HG03521 (cell line): ENCODE measurements around the gene BMPR2.
"Not testable (repeated sequence)": the region's sequence is repeated elsewhere in the genome, so short reads cannot be mapped to it uniquely, and the experiment has no call there.

Experiments used
- ATAC-seq: cut with Tn5 transposase; IDR thresholded peaks from one replicate; pipeline ENCODE4 v1.9.1; 2021; ENCODE audit warnings: mild to moderate bottlenecking, moderate library complexity; ENCODE audit not compliant: unreplicated experiment

Gene BMPR2

GRCh38 chr2:202378662-202379358, 2.7 kb downstream of the BMPR2 start:
- ATAC-seq: no peak

GRCh38 chr2:202382684-202383083, 6.6 kb downstream of the BMPR2 start:
- no peak for ATAC-seq

- not testable (repeated sequence) for ATAC-seq
These were observed 10.4 kb downstream of the BMPR2 start for GRCh38 chr2:202386495-202386894.

GRCh38 chr2:202387608-202388342, 11.6 kb downstream of the BMPR2 start:
- ATAC-seq: no peak

GRCh38 chr2:202400941-202401340, 24.8 kb downstream of the BMPR2 start:
- no peak for ATAC-seq

GRCh38 chr2:202405798-202406197, 29.7 kb downstream of the BMPR2 start:
- ATAC-seq: no peak

GRCh38 chr2:202406445-202406978, 30.4 kb downstream of the BMPR2 start:
- ATAC-seq: no peak

- no peak for ATAC-seq
These were observed 32.5 kb downstream of the BMPR2 start for GRCh38 chr2:202408546-202409140.

GRCh38 chr2:202410092-202410491, 34.0 kb downstream of the BMPR2 start:
- ATAC-seq: no peak

GRCh38 chr2:202411097-202411496, 35.0 kb downstream of the BMPR2 start:
- ATAC-seq: no peak

- ATAC-seq: no peak
These were observed 41.9 kb downstream of the BMPR2 start for GRCh38 chr2:202418027-202418426.

- no peak for ATAC-seq
These were observed 42.4 kb downstream of the BMPR2 start for GRCh38 chr2:202418511-202418910.

- ATAC-seq: no peak
These were observed 47.0 kb downstream of the BMPR2 start for GRCh38 chr2:202423139-202423538.

GRCh38 chr2:202425036-202425435, 48.9 kb downstream of the BMPR2 start:
- ATAC-seq: no peak

- no peak for ATAC-seq
These were observed 50.6 kb downstream of the BMPR2 start for GRCh38 chr2:202426751-202427150.

- no peak for ATAC-seq
These were observed 53.2 kb downstream of the BMPR2 start for GRCh38 chr2:202429164-202429980.

- no peak for ATAC-seq
These were observed 56.6 kb downstream of the BMPR2 start for GRCh38 chr2:202432776-202433175.

GRCh38 chr2:202434472-202434871, 58.3 kb downstream of the BMPR2 start:
- no peak for ATAC-seq

- no peak for ATAC-seq
These were observed 60.5 kb downstream of the BMPR2 start for GRCh38 chr2:202436626-202437025.

- ATAC-seq: not testable (repeated sequence)
These were observed 64.0 kb downstream of the BMPR2 start for GRCh38 chr2:202440117-202440516.

- no peak for ATAC-seq
These were observed 66.8 kb downstream of the BMPR2 start for GRCh38 chr2:202442882-202443281.
